ENCODE measurements around the gene ASPHD1.
A peak's percentile ranks its signal among the peaks of the same experiment; 100 is the strongest.

Gene ASPHD1

DNA sequence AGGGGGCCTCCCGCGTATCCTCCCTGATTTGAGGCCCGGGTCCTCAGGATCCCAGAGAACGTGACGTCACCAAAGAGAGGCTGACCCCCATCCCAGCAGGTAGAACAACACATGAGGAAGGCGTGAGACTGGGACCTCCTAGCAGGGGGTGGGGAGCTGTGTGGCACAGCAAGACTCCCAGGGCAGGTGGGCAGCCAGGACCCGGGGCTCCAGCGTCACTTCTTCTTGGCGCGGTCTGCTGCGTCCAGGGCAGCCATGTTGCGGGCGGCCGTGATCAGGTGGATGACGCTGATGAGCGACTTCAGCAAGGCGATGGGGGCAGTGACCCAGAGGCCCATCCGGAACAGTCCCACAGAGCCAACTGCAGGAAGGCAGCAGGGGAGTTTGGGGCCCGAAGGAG, 41.3 kb upstream of the ASPHD1 start:
- H3K4me3 ChIP-seq (ENCODE audit: low read depth, low read length): no peak overlapping the region
- TF ChIP-seq CTCF (conservative IDR thresholded peaks at IDR 0.05; ENCODE audit: low read depth, low read length): no peak
- no peak for DNase-seq (ENCODE audit: low read depth)

- no peak for DNase-seq (ENCODE audit: low read depth)
- no peak overlapping the region for H3K4me3 ChIP-seq (ENCODE audit: low read depth, low read length)
- TF ChIP-seq CTCF (conservative IDR thresholded peaks at IDR 0.05; ENCODE audit: low read depth, low read length): no peak
Observed at GRCh38 chr16:29860218-29860617, 40.1 kb upstream of the ASPHD1 start.

GRCh38 chr16:29862383-29862883, 37.9 kb upstream of the ASPHD1 start:
- DNase-seq (ENCODE audit: low read depth): peak; percentile 35
- peak overlapping the region; percentile 91 for H3K4me3 ChIP-seq (ENCODE audit: low read depth, low read length)
- TF ChIP-seq CTCF (conservative IDR thresholded peaks at IDR 0.05; ENCODE audit: low read depth, low read length): peak; percentile 50

- H3K4me3 ChIP-seq (ENCODE audit: low read depth, low read length): peak within 1 kb of the TSS; percentile 91
- TF ChIP-seq CTCF (conservative IDR thresholded peaks at IDR 0.05; ENCODE audit: low read depth, low read length): peak; percentile 60
- peak; percentile 99 for DNase-seq (ENCODE audit: low read depth)
Observed at GRCh38 chr16:29862884-29863668, 37.2 kb upstream of the ASPHD1 start, which contains the start of gene CDIPT. CDIPT (minus strand) TSS chr16:29863226; CDS start chr16:29862857, 369 bp downstream.

GRCh38 chr16:29863669-29863984, 36.7 kb upstream of the ASPHD1 start:
- TF ChIP-seq CTCF (conservative IDR thresholded peaks at IDR 0.05; ENCODE audit: low read depth, low read length): no peak
- H3K4me3 ChIP-seq (ENCODE audit: low read depth, low read length): peak overlapping the region; percentile 45
- DNase-seq (ENCODE audit: low read depth): no peak

- H3K4me3 ChIP-seq (ENCODE audit: low read depth, low read length): no peak overlapping the region
- DNase-seq (ENCODE audit: low read depth): no peak
- TF ChIP-seq CTCF (conservative IDR thresholded peaks at IDR 0.05; ENCODE audit: low read depth, low read length): no peak
Observed at GRCh38 chr16:29864205-29864604, 36.1 kb upstream of the ASPHD1 start.

All from choroid plexus epithelial cell (primary cell).